GM21381 (cell line): ENCODE results near the gene FBXL16.

ENCODE experiments used
- ATAC-seq: cut with Tn5 transposase; IDR thresholded peaks from one replicate; pipeline ENCODE4 v1.9.1; 2021; ENCODE audit warnings: mild to moderate bottlenecking, moderate library complexity; ENCODE audit not compliant: unreplicated experiment

The FBXL16 gene

GRCh38 chr16:735982-736453, 30.4 kb upstream of the FBXL16 start:
- ATAC-seq, result no peak

- ATAC-seq, result no peak
These were observed 29.6 kb upstream of the FBXL16 start for GRCh38 chr16:734981-735881.

GRCh38 chr16:734208-734980, 28.8 kb upstream of the FBXL16 start:
- ATAC-seq, result no peak

GRCh38 chr16:733382-734207, 28.0 kb upstream of the FBXL16 start:
- no peak for ATAC-seq

- ATAC-seq, result no peak
These were observed 27.3 kb upstream of the FBXL16 start for GRCh38 chr16:732936-733335.

- ATAC-seq, result no peak
These were observed 26.7 kb upstream of the FBXL16 start for GRCh38 chr16:732332-732731.

GRCh38 chr16:730666-731509, 25.3 kb upstream of the FBXL16 start:
- no peak for ATAC-seq

GRCh38 chr16:729768-730665, 24.4 kb upstream of the FBXL16 start:
- no peak for ATAC-seq

- ATAC-seq, result no peak
These were observed 23.5 kb upstream of the FBXL16 start for GRCh38 chr16:728890-729744.

GRCh38 chr16:728131-728889, 22.7 kb upstream of the FBXL16 start:
- ATAC-seq, result peak; percentile 30

- peak; percentile 15 for ATAC-seq
These were observed 21.8 kb upstream of the FBXL16 start for GRCh38 chr16:727291-727977.

GRCh38 chr16:726438-727290, 21.1 kb upstream of the FBXL16 start, which contains the start of the genes CCDC78 and HAGHL:
Gene CCDC78 (minus strand): TSS chr16:726443. CDS start chr16:726367, 76 bp downstream.
Gene HAGHL (plus strand): TSS chr16:727106. CDS start chr16:727510, 404 bp downstream.
- peak; percentile 37 for ATAC-seq

GRCh38 chr16:726188-726437, 20.5 kb upstream of the FBXL16 start:
- no peak for ATAC-seq

- no peak for ATAC-seq
These were observed 20.0 kb upstream of the FBXL16 start for GRCh38 chr16:725463-726187.

GRCh38 chr16:725041-725376, 19.4 kb upstream of the FBXL16 start:
- ATAC-seq, result no peak
